H1 (cell line): ENCODE results near the gene GDPGP1. TPM values are rescaled to one million over a fixed set of nuclear protein-coding genes. Genes with fewer than 3 reads are reported as not detected.
A peak's percentile ranks its signal among the peaks of the same experiment; 100 is the strongest.

ENCODE experiments used
- CTCF ChIA-PET: fragments of 300-600 bp; sonication (Branson Sonifier 250); formaldehyde crosslinking; loops from one replicate; lab custom pipeline; 2021; ENCODE audit not compliant: partially characterized antibody; lab: Charles Lee
- POLR2A ChIA-PET: fragments of 300-600 bp; sonication (Branson Sonifier 250); formaldehyde crosslinking; loops from one replicate; lab custom pipeline; 2021; ENCODE audit warnings: inconsistent platforms; ENCODE audit not compliant: partially characterized antibody; lab: Charles Lee
- DNase-seq, 2 experiments: peaks; one replicate each; pipeline versions ENCODE4 v3.0.0 to v3.0.0-alpha.2; 2010 to 2022; ENCODE audit warnings: low spot score in 2 of 2, low read depth in 1 of 2, mixed read lengths in 1 of 2
- FAIRE-seq: peaks from 2 replicates; lab custom pipeline; 2011; peaks lifted over from hg19 to GRCh38; lab: Jason Lieb, UNC
- H2AFZ ChIP-seq: 2 replicates; pipeline ENCODE4 v1.8.1; 2012; ENCODE audit warnings: low read length, inconsistent platforms
- H2AK5ac ChIP-seq: 2 replicates; pipeline ENCODE4 v1.6.1; 2013; ENCODE audit warnings: low read depth, low read length
- H2BK120ac ChIP-seq: replicated peaks from 2 replicates; pipeline ENCODE3; 2013; ENCODE audit warnings: low read depth, low read length, inconsistent platforms
- H2BK12ac ChIP-seq: 2 replicates; pipeline ENCODE4 v1.6.1; 2013; ENCODE audit warnings: low read depth, low read length
- H2BK15ac ChIP-seq: 2 replicates; pipeline ENCODE4 v1.6.1; 2013; ENCODE audit warnings: low read length
- H2BK20ac ChIP-seq: 2 replicates; pipeline ENCODE4 v1.6.1; 2013; ENCODE audit warnings: low read length
- H2BK5ac ChIP-seq: 2 replicates; pipeline ENCODE4 v1.6.1; 2013; ENCODE audit warnings: low read depth, low read length
- H3K14ac ChIP-seq: 2 replicates; pipeline ENCODE4 v1.6.1; 2013; ENCODE audit warnings: inconsistent platforms; ENCODE audit not compliant: insufficient read length
- H3K18ac ChIP-seq: 2 replicates; pipeline ENCODE4 v1.6.1; 2013; ENCODE audit warnings: low read length; ENCODE audit errors: extremely low read depth
- H3K23ac ChIP-seq: 2 replicates; pipeline ENCODE4 v1.6.1; 2013; ENCODE audit warnings: inconsistent platforms; ENCODE audit not compliant: insufficient read length
- H3K23me2 ChIP-seq: 2 replicates; pipeline ENCODE4 v1.6.1; 2013; ENCODE audit warnings: low read depth, low read length
- H3K27ac ChIP-seq: 2 replicates; pipeline ENCODE4 v1.6.1; 2011; ENCODE audit warnings: low read depth, low read length, inconsistent platforms
- H3K27me3 ChIP-seq, 4 experiments: replicated peaks in 1 of 4; 1 replicate in 1 of 4; 2 replicates in 3 of 4; pipeline versions ENCODE4 v1.6.1 to v1.8.1; 2011 to 2013; ENCODE audit warnings: low read length in 3 of 4, mild to moderate bottlenecking in 3 of 4, inconsistent platforms in 2 of 4, mixed read lengths in 2 of 4, moderate library complexity in 1 of 4; ENCODE audit not compliant: control insufficient read depth in 3 of 4, insufficient read depth in 3 of 4; ENCODE audit errors: extremely low read depth in 1 of 4
- H3K36me3 ChIP-seq, 4 experiments: 2 replicates each; pipeline versions ENCODE4 v1.6.1 to v1.8.1; 2011 to 2013; ENCODE audit warnings: mild to moderate bottlenecking in 4 of 4, low read length in 3 of 4, moderate library complexity in 2 of 4, control low read depth in 1 of 4, inconsistent platforms in 1 of 4; ENCODE audit not compliant: insufficient read depth in 4 of 4, control insufficient read depth in 2 of 4
- H3K4ac ChIP-seq: replicated peaks from 2 replicates; pipeline ENCODE3; 2013; ENCODE audit warnings: low read length, low read depth, mixed read lengths, inconsistent platforms; ENCODE audit not compliant: insufficient read length
- H3K4me1 ChIP-seq, 4 experiments: replicated peaks in 1 of 4; 1 replicate in 1 of 4; 2 replicates in 3 of 4; pipeline versions ENCODE4 v1.6.1 to v1.8.1; 2011 to 2013; ENCODE audit warnings: low read length in 3 of 4, inconsistent platforms in 2 of 4, mixed read lengths in 1 of 4; ENCODE audit not compliant: insufficient read depth in 4 of 4, control insufficient read depth in 3 of 4
- H3K4me2 ChIP-seq, 2 experiments: 2 replicates each; pipeline versions ENCODE4 v1.6.1 to v1.8.1; 2011 to 2013; ENCODE audit warnings: low read depth in 2 of 2, low read length in 2 of 2, control low read depth in 1 of 2, inconsistent platforms in 1 of 2, mild to moderate bottlenecking in 1 of 2; ENCODE audit not compliant: insufficient read depth in 1 of 2
- H3K4me3 ChIP-seq, 4 experiments: fragments of 200-600, 300-600 bp in 1 of 4; sonication (generic), shearing (Covaris generic), sonication (Bioruptor Twin) in 1 of 4; 2 replicates each; pipeline versions ENCODE4 v1.5.1 to v1.8.1; 2011 to 2016; ENCODE audit warnings: low read length in 4 of 4, low read depth in 3 of 4, control low read depth in 2 of 4, inconsistent platforms in 2 of 4, mild to moderate bottlenecking in 2 of 4, mixed read lengths in 1 of 4, moderate library complexity in 1 of 4; ENCODE audit not compliant: insufficient read depth in 2 of 4; ENCODE audit errors: extremely low read depth in 1 of 4
- H3K56ac ChIP-seq: replicated peaks from 2 replicates; pipeline ENCODE3; 2013; ENCODE audit warnings: low read depth, mild to moderate bottlenecking, mixed read lengths, low read length, inconsistent platforms; ENCODE audit not compliant: insufficient read length
- H3K79me1 ChIP-seq: 2 replicates; pipeline ENCODE4 v1.6.1; 2013; ENCODE audit warnings: low read depth, low read length, control low read depth
- H3K79me2 ChIP-seq, 2 experiments: 2 replicates each; pipeline versions ENCODE4 v1.6.1 to v1.8.1; 2012 to 2013; ENCODE audit warnings: low read length in 2 of 2, mild to moderate bottlenecking in 2 of 2, inconsistent platforms in 1 of 2; ENCODE audit not compliant: insufficient read depth in 2 of 2, control insufficient read depth in 1 of 2
- H3K9ac ChIP-seq, 4 experiments: replicated peaks in 1 of 4; 1 replicate in 1 of 4; 2 replicates in 3 of 4; pipeline versions ENCODE4 v1.6.1 to v1.8.1; 2011 to 2013; ENCODE audit warnings: low read depth in 3 of 4, low read length in 3 of 4, control low read depth in 2 of 4, mild to moderate bottlenecking in 2 of 4, moderate library complexity in 2 of 4, inconsistent platforms in 1 of 4; ENCODE audit errors: extremely low read depth in 1 of 4
- H3K9me3 ChIP-seq, 2 experiments: 2 replicates each; pipeline versions ENCODE4 v1.6.1 to v1.8.1; 2012 to 2013; ENCODE audit warnings: mild to moderate bottlenecking in 2 of 2, moderate library complexity in 2 of 2, control low read depth in 1 of 2, inconsistent platforms in 1 of 2, low read depth in 1 of 2, low read length in 1 of 2, mixed read lengths in 1 of 2; ENCODE audit not compliant: insufficient read depth in 2 of 2
- H4K20me1 ChIP-seq, 2 experiments: replicated peaks in 1 of 2; 2 replicates each; pipeline versions ENCODE3 to v1.8.1; 2011 to 2013; ENCODE audit warnings: inconsistent platforms in 2 of 2, low read length in 2 of 2, mild to moderate bottlenecking in 1 of 2; ENCODE audit not compliant: insufficient read depth in 2 of 2, control insufficient read depth in 1 of 2
- H4K5ac ChIP-seq: 2 replicates; pipeline ENCODE4 v1.6.1; 2013; ENCODE audit warnings: low read length, low read depth, mixed read lengths, inconsistent platforms; ENCODE audit not compliant: insufficient read length
- H4K8ac ChIP-seq: 2 replicates; pipeline ENCODE4 v1.8.0; 2013; ENCODE audit warnings: mild to moderate bottlenecking, moderate library complexity, low read length, inconsistent platforms; ENCODE audit not compliant: insufficient read depth; ENCODE audit errors: extremely low read depth
- H4K91ac ChIP-seq: replicated peaks from 2 replicates; pipeline ENCODE3; 2013; ENCODE audit warnings: low read length, mixed read lengths, inconsistent platforms; ENCODE audit not compliant: insufficient read length
- RAD21 ChIP-seq, 2 experiments: IDR thresholded peaks in 1 of 2; conservative IDR thresholded peaks in 1 of 2; 2 replicates each; pipeline ENCODE4 v1.6.1; 2011; ENCODE audit warnings: low read depth in 2 of 2, low read length in 2 of 2, improper control_type of control experiment in 1 of 2, inconsistent platforms in 1 of 2, mild to moderate bottlenecking in 1 of 2, moderate library complexity in 1 of 2
- SRF ChIP-seq: IDR thresholded peaks from 2 replicates; pipeline ENCODE4 v1.6.1; 2011; ENCODE audit warnings: mild to moderate bottlenecking, low read depth, low read length, moderate library complexity
- polyA plus RNA-seq, 7 experiments: library from polyadenylated mRNA; depleted of rRNA in 3 of 7; stranded (reverse) in 5 of 7; unstranded in 2 of 7; fragments of >200 nt in 5 of 7; fragments of 200-250 nt in 2 of 7; gene quantifications; 1 replicate in 5 of 7; 2 replicates in 1 of 7; 4 replicates in 1 of 7; pipeline versions ENCODE4 v1.2.1 to v1.2.3, GENCODE V29; 2011 to 2013; ENCODE audit warnings: missing spikeins in 2 of 7, mixed read lengths in 2 of 7
- total RNA-seq: library from RNA; stranded (reverse); fragmentation: NEBNext Ultra II Directional; extraction: Animal tissue kit (Norgen Biotek cat#: 25700); gene quantifications from 2 replicates; pipeline ENCODE4 v1.2.1, GENCODE V29; 2021
- TF ChIP-seq, protein P1 (sequence below): IDR thresholded peaks from 2 replicates; pipeline ENCODE4 v1.6.1; 2011; ENCODE audit warnings: low read depth, mild to moderate bottlenecking, low read length; ENCODE audit not compliant: insufficient read depth
- TF ChIP-seq, protein P2 (sequence below), 3 experiments: IDR thresholded peaks; 1 replicate in 2 of 3; 2 replicates in 1 of 3; pipeline versions ENCODE4 v1.5.1 to v1.6.1; 2011; ENCODE audit warnings: low read length in 3 of 3, mild to moderate bottlenecking in 3 of 3, inconsistent platforms in 2 of 3, low read depth in 1 of 3, moderate library complexity in 1 of 3; ENCODE audit not compliant: insufficient read depth in 1 of 3; ENCODE audit errors: control extremely low read depth in 1 of 3

The GDPGP1 gene
- total and polyA plus RNA-seq, 2 of the 8 experiments (the other 6 are each of a cell fraction or from before 2014, with no cell fraction given): 1.8 to 5.6 TPM

DNA sequence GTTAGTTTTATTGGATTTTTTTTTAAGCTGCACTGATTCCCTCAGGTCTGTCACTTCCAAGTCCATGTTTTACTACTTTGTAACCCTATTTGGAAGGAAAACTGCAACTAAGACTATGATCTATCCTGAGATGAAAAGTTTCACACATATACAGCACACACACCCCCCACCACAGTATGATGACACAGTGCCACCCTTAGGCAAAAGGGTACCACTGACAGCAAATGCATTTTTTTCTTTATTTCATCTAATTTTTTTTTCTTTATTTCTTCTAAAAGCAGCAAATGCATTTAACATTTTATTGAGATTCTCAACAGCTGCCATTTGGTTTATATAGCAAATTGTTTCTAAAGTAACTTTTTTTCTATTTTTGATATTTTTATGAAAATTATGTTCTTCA lies 52.7 kb downstream of the GDPGP1 start:
- H3K27ac ChIP-seq: no peak overlapping the region
- DNase-seq (no peak), FAIRE-seq (no peak)
- no peaks in the 10 kb centered on the region for H3K9me3 ChIP-seq
- no peak overlapping the region for H4K91ac ChIP-seq
- H4K5ac ChIP-seq: no peak overlapping the region
- TF ChIP-seq, protein P1, sequence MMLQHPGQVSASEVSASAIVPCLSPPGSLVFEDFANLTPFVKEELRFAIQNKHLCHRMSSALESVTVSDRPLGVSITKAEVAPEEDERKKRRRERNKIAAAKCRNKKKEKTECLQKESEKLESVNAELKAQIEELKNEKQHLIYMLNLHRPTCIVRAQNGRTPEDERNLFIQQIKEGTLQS: no peak
- peak; percentile 63 to 69 for TF ChIP-seq RAD21 (IDR thresholded peaks at IDR 0.05 in 1 of 2, conservative IDR thresholded peaks at IDR 0.05 in 1 of 2; ENCODE audit: low read depth in 2 of 2, low read length in 2 of 2)
- TF ChIP-seq, protein P2, sequence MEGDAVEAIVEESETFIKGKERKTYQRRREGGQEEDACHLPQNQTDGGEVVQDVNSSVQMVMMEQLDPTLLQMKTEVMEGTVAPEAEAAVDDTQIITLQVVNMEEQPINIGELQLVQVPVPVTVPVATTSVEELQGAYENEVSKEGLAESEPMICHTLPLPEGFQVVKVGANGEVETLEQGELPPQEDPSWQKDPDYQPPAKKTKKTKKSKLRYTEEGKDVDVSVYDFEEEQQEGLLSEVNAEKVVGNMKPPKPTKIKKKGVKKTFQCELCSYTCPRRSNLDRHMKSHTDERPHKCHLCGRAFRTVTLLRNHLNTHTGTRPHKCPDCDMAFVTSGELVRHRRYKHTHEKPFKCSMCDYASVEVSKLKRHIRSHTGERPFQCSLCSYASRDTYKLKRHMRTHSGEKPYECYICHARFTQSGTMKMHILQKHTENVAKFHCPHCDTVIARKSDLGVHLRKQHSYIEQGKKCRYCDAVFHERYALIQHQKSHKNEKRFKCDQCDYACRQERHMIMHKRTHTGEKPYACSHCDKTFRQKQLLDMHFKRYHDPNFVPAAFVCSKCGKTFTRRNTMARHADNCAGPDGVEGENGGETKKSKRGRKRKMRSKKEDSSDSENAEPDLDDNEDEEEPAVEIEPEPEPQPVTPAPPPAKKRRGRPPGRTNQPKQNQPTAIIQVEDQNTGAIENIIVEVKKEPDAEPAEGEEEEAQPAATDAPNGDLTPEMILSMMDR (IDR thresholded peaks at IDR 0.05; ENCODE audit: control extremely low read depth in 1 of 3, insufficient read depth in 1 of 3, low read depth in 1 of 3, low read length in 3 of 3): peak in 2 of 3 experiments; percentile 39 to 42; a peak in 3 of 4 replicates
- no peak for TF ChIP-seq SRF
- no peak overlapping the region; a peak in 1 of 4 replicates for H3K4me2 ChIP-seq
- H3K79me1 ChIP-seq: no peaks in the 10 kb centered on the region
- H3K27me3 ChIP-seq: no peaks in the 10 kb centered on the region
- POLR2A ChIA-PET: no interaction called here
- no peak overlapping the region for H2BK15ac ChIP-seq
- H3K36me3 ChIP-seq: no peaks in the 10 kb centered on the region
- CTCF ChIA-PET: interaction anchor here (0.6 to 1.8 kb wide), 21 partner anchors 10 to 781 kb away, joined by 3 to 8 read pairs (median 3); no protein-coding TSS in a partner anchor
- H2AK5ac ChIP-seq: no peak overlapping the region
- peaks cover 0 to 3% (median 1%) of the 10 kb centered on the region in 4 experiments; a peak in 3 of 7 replicates for H3K4me1 ChIP-seq
- H3K79me2 ChIP-seq: no peaks in the 10 kb centered on the region
- no peak overlapping the region for H3K18ac ChIP-seq
- no peak overlapping the region for H3K4ac ChIP-seq
- no peaks in the 10 kb centered on the region for H4K20me1 ChIP-seq
- no peak overlapping the region for H3K4me3 ChIP-seq
- H2BK12ac ChIP-seq: no peak overlapping the region
- H2AFZ ChIP-seq: no peak overlapping the region
- no peak overlapping the region for H3K14ac ChIP-seq
- H4K8ac ChIP-seq: no peak overlapping the region
- no peak overlapping the region for H3K56ac ChIP-seq
- no peak overlapping the region for H3K23ac ChIP-seq
- no peak overlapping the region for H2BK20ac ChIP-seq
- no peaks in the 10 kb centered on the region for H3K23me2 ChIP-seq
- no peak overlapping the region for H2BK120ac ChIP-seq
- no peak overlapping the region for H2BK5ac ChIP-seq
- no peak overlapping the region for H3K9ac ChIP-seq
